HG02588 (cell line): ENCODE measurements around the gene FAM47C.
"Not testable (repeated sequence)": the region's sequence is repeated elsewhere in the genome, so short reads cannot be mapped to it uniquely, and the experiment has no call there.

Experiments used
- ATAC-seq: cut with Tn5 transposase; IDR thresholded peaks from one replicate; pipeline ENCODE4 v1.9.1; 2021; ENCODE audit warnings: mild to moderate bottlenecking, moderate library complexity; ENCODE audit not compliant: unreplicated experiment

FAM47C gene

GRCh38 chrX:37008182-37008581 lies at the start of gene FAM47C:
TSS of gene FAM47C (plus strand) at chrX:37008366. CDS start at chrX:37008411, 45 bp downstream.
- not testable (repeated sequence) for ATAC-seq

- no peak for ATAC-seq
These were observed 46.6 kb upstream of the FAM47C start for GRCh38 chrX:36961590-36961989.

GRCh38 chrX:36963069-36963808 lies 44.9 kb upstream of the FAM47C start:
- no peak for ATAC-seq

DNA sequence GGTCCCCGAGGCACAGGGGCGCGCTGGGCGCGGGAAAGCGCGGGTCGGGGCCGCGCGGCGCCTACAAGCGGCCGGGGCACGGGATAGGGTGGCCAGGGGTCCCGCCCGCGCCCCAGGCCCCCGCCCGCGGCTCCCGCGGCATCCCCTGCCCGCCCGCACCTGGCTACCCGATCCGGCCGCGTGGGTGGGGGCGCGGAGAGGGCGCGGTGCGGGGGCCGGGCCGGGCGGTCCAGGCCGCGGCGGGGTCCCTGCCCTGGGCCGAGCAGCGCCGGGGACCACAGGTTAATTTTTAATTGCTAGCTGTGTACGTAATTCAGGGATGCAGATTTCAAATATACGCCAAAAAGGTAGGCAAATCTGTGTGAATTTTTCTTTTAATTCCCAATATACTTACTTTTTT lies 44.3 kb upstream of the FAM47C start:
- ATAC-seq: no peak

DNA sequence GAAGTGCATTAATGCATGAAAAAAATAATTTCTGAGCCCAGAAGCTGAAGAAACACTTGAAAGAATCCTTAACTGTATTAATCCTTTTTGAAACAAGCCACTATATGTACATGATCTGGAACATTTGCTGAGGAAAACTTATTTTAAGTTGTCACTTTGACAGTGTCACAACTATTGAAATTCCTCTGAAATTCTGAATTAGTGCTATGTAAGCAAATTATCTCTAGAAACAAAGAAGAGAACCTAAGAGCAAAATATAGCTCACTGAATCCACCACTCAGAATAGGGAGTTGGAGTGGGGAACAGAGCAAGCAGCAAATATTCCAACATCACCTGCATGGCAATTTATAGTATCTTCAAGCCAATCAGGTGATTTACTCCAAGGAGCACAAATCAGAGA lies 34.6 kb upstream of the FAM47C start:
- no peak for ATAC-seq

- ATAC-seq: no peak
These were observed 33.3 kb upstream of the FAM47C start for GRCh38 chrX:36974911-36975310.

GRCh38 chrX:36978886-36979285 lies 29.3 kb upstream of the FAM47C start:
- ATAC-seq: no peak

DNA sequence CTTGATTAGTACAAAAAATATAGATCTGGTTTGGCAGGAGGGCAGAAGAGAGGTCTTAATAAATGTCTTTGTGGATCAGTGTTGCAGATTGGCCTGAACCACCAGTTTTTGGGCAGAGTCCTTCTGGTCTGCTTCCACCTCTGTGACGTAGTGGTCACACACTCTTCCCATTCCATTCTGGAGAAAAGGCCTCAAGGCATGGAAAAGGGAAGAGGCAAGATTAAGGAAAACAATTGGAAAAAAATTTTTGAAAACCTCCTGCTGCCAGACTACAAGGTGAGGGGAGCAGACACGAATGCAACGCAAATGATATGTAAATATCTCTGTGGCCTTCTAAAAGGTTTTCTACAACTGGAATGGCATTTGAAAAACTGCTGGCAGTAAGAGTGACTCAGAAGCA lies 24.3 kb upstream of the FAM47C start:
- ATAC-seq: no peak

- ATAC-seq: not testable (repeated sequence)
These were observed 22.6 kb upstream of the FAM47C start for GRCh38 chrX:36985416-36986209.

DNA sequence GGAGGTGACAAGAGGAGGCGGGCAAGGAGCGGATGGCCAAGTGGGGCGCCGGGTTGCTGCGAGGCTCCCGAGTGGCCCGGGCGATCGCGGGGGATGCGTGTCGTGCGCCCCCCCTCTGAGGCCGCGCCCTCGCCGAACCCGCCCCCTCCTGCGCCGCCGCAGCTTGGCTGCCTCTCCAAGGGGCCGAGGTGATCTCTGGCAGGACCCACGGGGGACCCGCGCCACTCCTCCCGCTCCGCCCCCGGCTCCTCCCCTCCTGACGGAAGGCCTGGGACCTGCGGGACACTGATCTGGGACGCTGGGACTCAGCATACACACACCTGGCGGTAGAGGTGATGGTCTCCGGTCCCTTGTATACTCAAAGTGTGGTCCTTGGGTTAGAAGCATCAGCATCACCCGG lies 21.9 kb upstream of the FAM47C start:
- no peak for ATAC-seq

GRCh38 chrX:36987212-36987611 lies 21.0 kb upstream of the FAM47C start:
- ATAC-seq: not testable (repeated sequence)

GRCh38 chrX:37000140-37000539 lies 8.0 kb upstream of the FAM47C start:
- no peak for ATAC-seq

DNA sequence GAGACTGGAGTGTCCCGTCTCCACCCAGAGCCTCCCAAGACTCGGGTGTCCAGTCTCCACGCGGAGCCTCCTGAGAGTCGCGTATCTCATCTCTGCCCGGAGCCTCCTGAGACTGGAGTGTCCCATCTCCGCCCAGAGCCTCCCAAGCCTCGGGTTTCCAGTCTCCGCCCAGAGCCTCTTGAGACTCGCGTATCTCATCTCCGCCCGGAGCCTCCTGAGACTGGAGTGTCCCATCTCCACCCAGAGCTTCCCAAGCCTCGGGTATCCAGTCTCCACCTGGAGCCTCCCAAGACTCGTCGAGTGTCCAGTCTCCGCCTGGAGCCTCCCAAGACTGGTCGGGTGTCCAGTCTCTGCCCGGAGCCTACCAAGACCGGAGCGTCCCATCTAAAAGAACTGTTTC lies 2.3 kb downstream of the FAM47C start:
- ATAC-seq: no peak

- not testable (repeated sequence) for ATAC-seq
These were observed 26.1 kb downstream of the FAM47C start for GRCh38 chrX:37034260-37034659.

DNA sequence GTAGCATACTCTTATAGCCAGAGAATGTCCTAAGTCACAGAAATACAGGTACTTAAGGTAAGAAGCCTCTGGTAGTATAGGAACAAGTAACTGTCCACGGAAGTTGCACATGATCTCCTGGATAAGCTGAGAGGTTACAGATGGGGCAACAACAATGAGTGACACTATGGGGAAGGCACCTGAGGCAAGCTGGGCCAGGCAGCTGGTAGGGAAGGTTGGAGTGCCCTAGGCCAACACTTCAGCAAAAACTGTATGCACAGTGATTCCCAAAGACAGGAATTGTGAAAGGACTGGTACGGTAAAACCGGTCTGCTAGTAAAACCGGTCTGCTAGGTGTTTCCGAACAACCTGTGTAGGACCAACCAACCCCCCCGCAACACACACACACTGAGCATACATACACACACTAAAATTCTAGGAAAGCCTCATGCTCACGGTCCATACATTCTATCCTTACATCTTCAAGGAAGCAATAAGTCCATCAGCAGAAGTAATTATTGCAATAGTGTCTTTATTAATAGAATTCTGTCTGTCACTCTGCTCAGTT lies 28.6 kb downstream of the FAM47C start:
- not testable (repeated sequence) for ATAC-seq

- ATAC-seq: not testable (repeated sequence)
These were observed 30.6 kb downstream of the FAM47C start for GRCh38 chrX:37038814-37039213.

- not testable (repeated sequence) for ATAC-seq
These were observed 35.1 kb downstream of the FAM47C start for GRCh38 chrX:37042956-37043885.

- no peak for ATAC-seq
These were observed 39.6 kb downstream of the FAM47C start for GRCh38 chrX:37047776-37048175.

DNA sequence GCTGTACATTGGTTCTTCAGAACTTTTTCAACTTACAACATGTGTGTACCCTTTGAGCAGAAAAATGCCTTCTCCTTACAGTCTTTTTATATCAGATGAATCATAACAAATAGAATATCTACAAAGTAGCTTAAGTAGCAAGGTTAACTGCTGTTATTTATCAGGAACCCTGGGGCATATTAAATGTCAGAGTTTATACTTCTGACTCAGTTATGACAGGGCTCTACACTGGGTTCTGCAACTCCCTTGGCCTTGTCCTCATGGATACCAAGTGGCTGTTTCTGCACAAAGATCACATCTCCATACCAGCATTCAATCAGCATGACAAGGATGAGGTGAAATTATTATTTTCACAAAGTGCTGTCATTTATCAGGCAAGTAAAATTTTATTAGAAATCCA lies 49.4 kb downstream of the FAM47C start:
- ATAC-seq: not testable (repeated sequence)

GRCh38 chrX:37060999-37061398 lies 52.8 kb downstream of the FAM47C start:
- no peak for ATAC-seq
